ENCODE data around the gene ADGRE3.
"Not testable (repeated sequence)": the region's sequence is repeated elsewhere in the genome, so short reads cannot be mapped to it uniquely, and the experiment has no call there.

ADGRE3 gene

DNA sequence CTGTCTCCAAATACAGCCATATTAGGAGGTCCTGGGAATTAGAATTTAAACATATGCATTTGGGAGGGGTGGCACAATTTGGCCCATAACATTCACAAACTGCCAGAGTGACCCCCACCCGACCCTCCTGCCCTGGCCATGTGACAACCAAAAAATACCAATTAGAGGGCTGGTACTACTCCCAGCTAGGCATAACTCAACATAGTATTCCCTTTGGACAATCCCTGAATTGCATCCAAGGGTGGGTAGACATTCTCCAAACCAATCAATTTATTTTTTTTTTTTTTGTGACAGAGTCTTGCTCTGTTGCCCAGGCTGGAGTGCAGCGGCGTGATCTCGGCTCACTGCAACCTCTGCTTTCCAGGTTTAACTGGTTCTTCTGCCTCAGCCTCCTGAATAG, 62.0 kb downstream of the ADGRE3 start:
- H3K4me1 ChIP-seq (ENCODE audit: insufficient read depth, low read length) = no peaks in the 10 kb centered on the region
- no peaks in the 10 kb centered on the region for H3K79me2 ChIP-seq (ENCODE audit: insufficient read depth, low read length)
- no peak overlapping the region for H3K4me3 ChIP-seq (ENCODE audit: low read depth in 1 of 2, low read length in 2 of 2)
- ATAC-seq (ENCODE audit: insufficient read depth, low read depth) (no peak), DNase-seq (no peak)
- H2AFZ ChIP-seq (ENCODE audit: low read depth, low read length) = no peak overlapping the region
- no peak overlapping the region for H3K9ac ChIP-seq (ENCODE audit: low read depth, low read length)
- H3K36me3 ChIP-seq (ENCODE audit: insufficient read depth, low read length) = no peaks in the 10 kb centered on the region
- no peaks in the 10 kb centered on the region for H4K20me1 ChIP-seq (ENCODE audit: insufficient read depth, low read length)
- H3K27ac ChIP-seq (ENCODE audit: low read length) = no peak overlapping the region
- H3K27me3 ChIP-seq (ENCODE audit: insufficient read depth, low read length, poor library complexity) = no peaks in the 10 kb centered on the region
- TF ChIP-seq, protein P1, sequence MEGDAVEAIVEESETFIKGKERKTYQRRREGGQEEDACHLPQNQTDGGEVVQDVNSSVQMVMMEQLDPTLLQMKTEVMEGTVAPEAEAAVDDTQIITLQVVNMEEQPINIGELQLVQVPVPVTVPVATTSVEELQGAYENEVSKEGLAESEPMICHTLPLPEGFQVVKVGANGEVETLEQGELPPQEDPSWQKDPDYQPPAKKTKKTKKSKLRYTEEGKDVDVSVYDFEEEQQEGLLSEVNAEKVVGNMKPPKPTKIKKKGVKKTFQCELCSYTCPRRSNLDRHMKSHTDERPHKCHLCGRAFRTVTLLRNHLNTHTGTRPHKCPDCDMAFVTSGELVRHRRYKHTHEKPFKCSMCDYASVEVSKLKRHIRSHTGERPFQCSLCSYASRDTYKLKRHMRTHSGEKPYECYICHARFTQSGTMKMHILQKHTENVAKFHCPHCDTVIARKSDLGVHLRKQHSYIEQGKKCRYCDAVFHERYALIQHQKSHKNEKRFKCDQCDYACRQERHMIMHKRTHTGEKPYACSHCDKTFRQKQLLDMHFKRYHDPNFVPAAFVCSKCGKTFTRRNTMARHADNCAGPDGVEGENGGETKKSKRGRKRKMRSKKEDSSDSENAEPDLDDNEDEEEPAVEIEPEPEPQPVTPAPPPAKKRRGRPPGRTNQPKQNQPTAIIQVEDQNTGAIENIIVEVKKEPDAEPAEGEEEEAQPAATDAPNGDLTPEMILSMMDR (IDR thresholded peaks at IDR 0.05; ENCODE audit: borderline replicate concordance, extremely low read depth, low read length, poor library complexity, severe bottlenecking) = no peak
- TF ChIP-seq EZH2 (IDR thresholded peaks at IDR 0.05; ENCODE audit: borderline replicate concordance, low read depth, low read length, severe bottlenecking) = no peak
- no peaks in the 10 kb centered on the region for H3K9me3 ChIP-seq (ENCODE audit: insufficient read depth, low read length, severe bottlenecking)
- H3K4me2 ChIP-seq (ENCODE audit: insufficient read depth, low read length) = no peak overlapping the region

DNA sequence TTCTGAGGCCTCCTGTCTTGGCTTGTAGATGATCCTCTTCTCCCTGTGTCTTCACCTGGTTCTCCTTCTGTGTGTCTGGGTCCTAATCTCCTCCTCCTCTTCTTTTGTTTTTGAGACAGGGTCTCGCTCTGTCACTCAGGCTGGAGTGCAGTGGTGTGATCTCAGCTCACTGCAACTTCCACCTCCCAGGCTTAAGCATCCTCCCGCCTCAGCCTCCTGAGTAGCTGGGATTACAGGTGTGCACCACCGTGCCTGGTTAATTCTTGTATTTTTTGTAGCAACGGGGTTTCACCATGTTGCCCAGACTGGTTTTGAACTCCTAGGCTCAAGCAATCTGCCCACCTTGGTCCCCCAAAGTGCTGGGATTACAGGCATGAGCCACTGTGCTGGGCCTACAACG, 62.4 kb downstream of the ADGRE3 start:
- H3K79me2 ChIP-seq (ENCODE audit: insufficient read depth, low read length); ATAC-seq (ENCODE audit: insufficient read depth, low read depth); H3K9me3 ChIP-seq (ENCODE audit: insufficient read depth, low read length, severe bottlenecking); H3K36me3 ChIP-seq (ENCODE audit: insufficient read depth, low read length); H3K27ac ChIP-seq (ENCODE audit: low read length); H3K4me2 ChIP-seq (ENCODE audit: insufficient read depth, low read length); H4K20me1 ChIP-seq (ENCODE audit: insufficient read depth, low read length); H2AFZ ChIP-seq (ENCODE audit: low read depth, low read length); H3K4me3 ChIP-seq (ENCODE audit: low read depth in 1 of 2, low read length in 2 of 2); H3K27me3 ChIP-seq (ENCODE audit: insufficient read depth, low read length, poor library complexity); H3K9ac ChIP-seq (ENCODE audit: low read depth, low read length); H3K4me1 ChIP-seq (ENCODE audit: insufficient read depth, low read length); DNase-seq: not testable (repeated sequence)

DNA sequence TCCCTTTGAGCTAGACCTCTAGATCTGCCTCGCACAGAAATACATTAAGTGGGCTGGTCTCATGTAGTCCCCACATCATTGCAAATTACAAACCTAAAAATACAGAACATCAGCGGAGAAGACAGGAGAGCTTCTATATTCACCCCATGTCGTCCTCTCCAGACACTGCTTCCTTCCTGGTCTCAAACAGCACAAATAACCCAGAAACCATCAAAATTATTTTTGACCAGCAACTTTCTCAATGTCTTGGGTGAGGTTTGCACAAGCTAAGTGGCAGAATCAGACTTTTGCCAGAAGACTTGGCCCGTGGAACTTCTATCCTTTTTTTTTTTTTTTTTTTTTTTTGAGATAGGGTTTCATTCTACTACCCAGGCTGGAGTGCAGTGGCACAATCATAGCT, 63.6 kb downstream of the ADGRE3 start:
- Histone ChIP-seq H3K9ac (ENCODE audit: low read depth, low read length) (no peak overlapping the region), H2AFZ (ENCODE audit: low read depth, low read length) (no peak overlapping the region), H4K20me1 (ENCODE audit: insufficient read depth, low read length) (no peaks in the 10 kb centered on the region), H3K4me1 (ENCODE audit: insufficient read depth, low read length) (no peaks in the 10 kb centered on the region), H3K9me3 (ENCODE audit: insufficient read depth, low read length, severe bottlenecking) (no peaks in the 10 kb centered on the region), H3K4me2 (ENCODE audit: insufficient read depth, low read length) (no peak overlapping the region), H3K79me2 (ENCODE audit: insufficient read depth, low read length) (no peaks in the 10 kb centered on the region), H3K4me3 (ENCODE audit: low read depth in 1 of 2, low read length in 2 of 2) (no peak overlapping the region), H3K36me3 (ENCODE audit: insufficient read depth, low read length) (no peaks in the 10 kb centered on the region), H3K27ac (ENCODE audit: low read length) (no peak overlapping the region), H3K27me3 (ENCODE audit: insufficient read depth, low read length, poor library complexity) (no peaks in the 10 kb centered on the region)
- TF ChIP-seq EZH2 (IDR thresholded peaks at IDR 0.05; ENCODE audit: borderline replicate concordance, low read depth, low read length, severe bottlenecking) = no peak
- TF ChIP-seq, protein P1 (IDR thresholded peaks at IDR 0.05; ENCODE audit: borderline replicate concordance, extremely low read depth, low read length, poor library complexity, severe bottlenecking) = no peak
- ATAC-seq (ENCODE audit: insufficient read depth, low read depth) (no peak), DNase-seq (no peak)

DNA sequence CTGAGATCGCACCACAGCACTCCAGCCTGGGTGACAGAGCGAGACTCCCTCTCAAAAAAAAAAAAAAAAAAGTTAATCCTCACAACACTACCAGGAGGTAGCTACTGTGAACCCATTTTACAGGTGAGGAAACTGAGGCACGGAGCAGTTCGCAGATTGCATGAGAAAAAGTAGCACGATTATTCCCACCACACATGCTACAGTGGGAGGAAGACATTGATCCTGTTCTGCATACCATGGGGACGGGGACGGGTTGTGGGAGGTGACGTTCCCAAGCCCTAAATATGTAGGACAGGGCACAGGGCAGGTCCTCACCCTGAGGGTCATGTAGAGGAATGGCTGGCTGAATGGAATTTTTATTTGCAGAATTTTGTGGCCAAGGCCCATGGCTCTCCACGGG, 68.0 kb downstream of the ADGRE3 start:
- Histone ChIP-seq H2AFZ (ENCODE audit: low read depth, low read length) (no peak overlapping the region), H3K4me1 (ENCODE audit: insufficient read depth, low read length) (no peaks in the 10 kb centered on the region), H4K20me1 (ENCODE audit: insufficient read depth, low read length) (no peaks in the 10 kb centered on the region), H3K27ac (ENCODE audit: low read length) (no peak overlapping the region), H3K9me3 (ENCODE audit: insufficient read depth, low read length, severe bottlenecking) (no peaks in the 10 kb centered on the region), H3K4me2 (ENCODE audit: insufficient read depth, low read length) (no peak overlapping the region), H3K9ac (ENCODE audit: low read depth, low read length) (no peak overlapping the region), H3K79me2 (ENCODE audit: insufficient read depth, low read length) (no peaks in the 10 kb centered on the region), H3K36me3 (ENCODE audit: insufficient read depth, low read length) (no peaks in the 10 kb centered on the region), H3K27me3 (ENCODE audit: insufficient read depth, low read length, poor library complexity) (no peaks in the 10 kb centered on the region), H3K4me3 (ENCODE audit: low read depth in 1 of 2, low read length in 2 of 2) (no peak overlapping the region)
- TF ChIP-seq, protein P1 (IDR thresholded peaks at IDR 0.05; ENCODE audit: borderline replicate concordance, extremely low read depth, low read length, poor library complexity, severe bottlenecking) = no peak
- no peak for TF ChIP-seq EZH2 (IDR thresholded peaks at IDR 0.05; ENCODE audit: borderline replicate concordance, low read depth, low read length, severe bottlenecking)
- ATAC-seq (ENCODE audit: insufficient read depth, low read depth) (no peak), DNase-seq (no peak)
